PC-9 (cell line): Measurements from ENCODE around the gene NMRAL1. TPM values are rescaled to one million over a fixed set of nuclear protein-coding genes. Genes with fewer than 3 reads are reported as not detected.

Experiments used
- BruUV-seq: library from RNA; stranded (reverse); fragments of 400-500 nt; replicated peaks from 2 replicates; lab custom pipeline; 2021; lab: Mats Ljungman, UMichigan
- CTCF ChIA-PET: fragments of 300-600 bp; sonication (Branson Sonifier 250); formaldehyde crosslinking; loops from one replicate; lab custom pipeline; 2022; ENCODE audit warnings: antibody characterized with exemption; lab: Charles Lee
- POLR2A ChIA-PET: fragments of 300-600 bp; sonication (Branson Sonifier 250); formaldehyde crosslinking; loops from one replicate; lab custom pipeline; 2022; ENCODE audit warnings: antibody characterized with exemption; ENCODE audit not compliant: unreplicated experiment; lab: Charles Lee
- DNase-seq, 2 experiments: peaks; one replicate each; pipeline versions ENCODE4 v3.0.0 to v3.0.0-alpha.2; 2015 to 2022; ENCODE audit warnings: mixed read lengths in 1 of 2
- H2AFZ ChIP-seq: fragments of 200-600 bp; sonication (generic); 2 replicates; pipeline ENCODE4 v1.8.1; 2017; ENCODE audit warnings: antibody characterized with exemption
- H3F3A ChIP-seq: fragments of 200-600 bp; sonication (generic); 2 replicates; pipeline ENCODE4 v1.8.1; 2017; ENCODE audit warnings: antibody characterized with exemption, mild to moderate bottlenecking, low read depth; ENCODE audit not compliant: insufficient read depth
- H3K27ac ChIP-seq: fragments of 200-600 bp; sonication (generic); 2 replicates; pipeline ENCODE4 v1.6.1; 2016; ENCODE audit warnings: mixed run types
- H3K27me3 ChIP-seq: fragments of 200-600 bp; sonication (generic); 2 replicates; pipeline ENCODE4 v1.6.1; 2016; ENCODE audit warnings: low read depth, mixed run types; ENCODE audit not compliant: insufficient read depth
- H3K36me3 ChIP-seq: fragments of 200-600 bp; sonication (generic); 2 replicates; pipeline ENCODE4 v1.6.1; 2016; ENCODE audit warnings: low read depth, mixed run types
- H3K4me1 ChIP-seq: fragments of 200-600 bp; sonication (generic); replicated peaks from 2 replicates; pipeline ENCODE4 v1.6.1; 2016; ENCODE audit warnings: mixed run types; ENCODE audit not compliant: insufficient read depth
- H3K4me2 ChIP-seq: fragments of 200-600 bp; sonication (generic); 2 replicates; pipeline ENCODE4 v1.6.1; 2017; ENCODE audit warnings: mixed run types
- H3K4me3 ChIP-seq: fragments of 200-600 bp; sonication (generic); 2 replicates; pipeline ENCODE4 v1.6.1; 2016; ENCODE audit warnings: mixed run types
- H3K79me2 ChIP-seq: fragments of 200-600 bp; sonication (generic); 2 replicates; pipeline ENCODE4 v1.6.1; 2017; ENCODE audit warnings: low read depth, mixed run types
- H3K9me2 ChIP-seq: fragments of 200-600 bp; sonication (generic); 2 replicates; pipeline ENCODE4 v1.8.1; 2017; ENCODE audit warnings: mild to moderate bottlenecking; ENCODE audit not compliant: insufficient read depth
- H3K9me3 ChIP-seq: fragments of 200-600 bp; sonication (generic); 2 replicates; pipeline ENCODE4 v1.8.1; 2016; ENCODE audit warnings: low read depth; ENCODE audit not compliant: insufficient read depth
- H4K20me1 ChIP-seq: fragments of 200-600 bp; sonication (generic); 2 replicates; pipeline ENCODE4 v1.8.1; 2017; ENCODE audit not compliant: insufficient read depth
- CTCF ChIP-seq: fragments of 200-600 bp; sonication (generic); conservative IDR thresholded peaks from 2 replicates; pipeline ENCODE4 v1.6.1; 2017; ENCODE audit warnings: mixed run types, antibody characterized with exemption, mild to moderate bottlenecking, moderate library complexity
- EZH2 ChIP-seq: fragments of 200-600 bp; sonication (generic); IDR thresholded peaks from 2 replicates; pipeline ENCODE4 v1.8.0; 2017; ENCODE audit warnings: antibody characterized with exemption, low read depth
- intact Hi-C: fragments of 100-400 bp; cut with micrococcal nuclease; formaldehyde crosslinking; loops from one replicate; pipeline ENCODE4 v1.10.0; 2022; ENCODE audit not compliant: unreplicated experiment
- total RNA-seq: library from RNA; stranded (reverse); gene quantifications from 2 replicates; pipeline ENCODE4 v1.2.3, GENCODE V29; 2021

NMRAL1 gene
- total RNA-seq, 1 experiment from 2014 or later: 118 TPM

- DNase-seq: no peak
- no peak overlapping the region for H3K4me3 ChIP-seq
- no peaks in the 10 kb centered on the region for H3K9me2 ChIP-seq
- CTCF ChIA-PET: interaction anchor here (0.5 to 0.6 kb wide), 2 partner anchors 103 to 162 kb away, joined by 3 read pairs; no protein-coding TSS in a partner anchor
- H2AFZ ChIP-seq: no peak overlapping the region
- intact Hi-C loops: no loop called here
- no TSS peak for BruUV-seq
- no peak overlapping the region for H3K4me2 ChIP-seq
- no peak overlapping the region for H3K27ac ChIP-seq
- no peaks in the 10 kb centered on the region; the same call in 1 of the 2 replicates for H4K20me1 ChIP-seq
- H3K27me3 ChIP-seq: no peaks in the 10 kb centered on the region
- H3K4me1 ChIP-seq: no peaks in the 10 kb centered on the region
- TF ChIP-seq CTCF (no peak), EZH2 (no peak)
- POLR2A ChIA-PET: no interaction called here
- no peaks in the 10 kb centered on the region for H3K36me3 ChIP-seq
- H3K9me3 ChIP-seq: no peaks in the 10 kb centered on the region
- H3K79me2 ChIP-seq: no peaks in the 10 kb centered on the region
- H3F3A ChIP-seq: peaks cover 4% of the 10 kb centered on the region; the same call in 1 of the 2 replicates
Observed at GRCh38 chr16:4513881-4514280, 39.5 kb upstream of the NMRAL1 start.

GRCh38 chr16:4513086-4513860 lies 38.8 kb upstream of the NMRAL1 start:
- BruUV-seq: no TSS peak
- Histone ChIP-seq H3K4me3 (no peak overlapping the region), H3K9me3 (no peaks in the 10 kb centered on the region), H4K20me1 (no peaks in the 10 kb centered on the region; the same call in 1 of the 2 replicates), H3K27ac (no peak overlapping the region), H3K9me2 (no peaks in the 10 kb centered on the region), H3K36me3 (no peaks in the 10 kb centered on the region), H3K79me2 (no peaks in the 10 kb centered on the region), H3F3A (no peaks in the 10 kb centered on the region), H3K4me2 (no peak overlapping the region), H3K27me3 (no peaks in the 10 kb centered on the region), H3K4me1 (no peaks in the 10 kb centered on the region), H2AFZ (no peak overlapping the region)
- TF ChIP-seq CTCF (no peak), EZH2 (no peak)
- intact Hi-C loops: no loop called here
- CTCF ChIA-PET: interaction anchor here (0.5 kb wide), 1 partner anchor 104 kb away, joined by 3 read pairs; no protein-coding TSS in a partner anchor
- POLR2A ChIA-PET: no interaction called here
- no peak for DNase-seq

- no TSS peak for BruUV-seq
- H3K27me3 ChIP-seq: no peaks in the 10 kb centered on the region
- no peaks in the 10 kb centered on the region for H3K79me2 ChIP-seq
- H3K9me3 ChIP-seq: no peaks in the 10 kb centered on the region
- intact Hi-C loops: no loop called here
- no peak overlapping the region for H3K4me3 ChIP-seq
- DNase-seq: no peak
- no peaks in the 10 kb centered on the region for H3K36me3 ChIP-seq
- TF ChIP-seq EZH2 (no peak), CTCF (no peak)
- CTCF ChIA-PET: no interaction called here
- no peak overlapping the region for H2AFZ ChIP-seq
- H4K20me1 ChIP-seq: no peaks in the 10 kb centered on the region; the same call in 1 of the 2 replicates
- POLR2A ChIA-PET: no interaction called here
- no peaks in the 10 kb centered on the region for H3K9me2 ChIP-seq
- no peak overlapping the region for H3K4me2 ChIP-seq
- H3K4me1 ChIP-seq: no peaks in the 10 kb centered on the region
- no peaks in the 10 kb centered on the region for H3F3A ChIP-seq
- no peak overlapping the region for H3K27ac ChIP-seq
Observed at GRCh38 chr16:4512473-4512872, 38.0 kb upstream of the NMRAL1 start.
